Astrocyte of the spinal cord (primary cell): Measurements from ENCODE around the gene EMX2.

Experiments
- DNase-seq: peaks from one replicate; pipeline ENCODE4 v3.0.0; 2011; ENCODE audit warnings: low read depth, low spot score
- H3K4me3 ChIP-seq: 2 replicates; pipeline ENCODE4 v1.5.1; 2011; ENCODE audit warnings: low read depth, mild to moderate bottlenecking, low read length, moderate library complexity
- in situ Hi-C: cut with HindIII; loops from 2 replicates; pipeline ENCODE4 v1.10.0; 2017; ENCODE audit warnings: low sequenced_read_pairs
- TF ChIP-seq, protein P1 (sequence below): IDR thresholded peaks from 2 replicates; pipeline ENCODE4 v1.5.1; 2012; ENCODE audit warnings: low read depth, mild to moderate bottlenecking, low read length, inconsistent platforms

EMX2 gene

GRCh38 chr10:117556356-117556755, 13.8 kb downstream of the EMX2 start:
- H3K4me3 ChIP-seq = no peak overlapping the region
- DNase-seq = no peak
- TF ChIP-seq, protein P1, sequence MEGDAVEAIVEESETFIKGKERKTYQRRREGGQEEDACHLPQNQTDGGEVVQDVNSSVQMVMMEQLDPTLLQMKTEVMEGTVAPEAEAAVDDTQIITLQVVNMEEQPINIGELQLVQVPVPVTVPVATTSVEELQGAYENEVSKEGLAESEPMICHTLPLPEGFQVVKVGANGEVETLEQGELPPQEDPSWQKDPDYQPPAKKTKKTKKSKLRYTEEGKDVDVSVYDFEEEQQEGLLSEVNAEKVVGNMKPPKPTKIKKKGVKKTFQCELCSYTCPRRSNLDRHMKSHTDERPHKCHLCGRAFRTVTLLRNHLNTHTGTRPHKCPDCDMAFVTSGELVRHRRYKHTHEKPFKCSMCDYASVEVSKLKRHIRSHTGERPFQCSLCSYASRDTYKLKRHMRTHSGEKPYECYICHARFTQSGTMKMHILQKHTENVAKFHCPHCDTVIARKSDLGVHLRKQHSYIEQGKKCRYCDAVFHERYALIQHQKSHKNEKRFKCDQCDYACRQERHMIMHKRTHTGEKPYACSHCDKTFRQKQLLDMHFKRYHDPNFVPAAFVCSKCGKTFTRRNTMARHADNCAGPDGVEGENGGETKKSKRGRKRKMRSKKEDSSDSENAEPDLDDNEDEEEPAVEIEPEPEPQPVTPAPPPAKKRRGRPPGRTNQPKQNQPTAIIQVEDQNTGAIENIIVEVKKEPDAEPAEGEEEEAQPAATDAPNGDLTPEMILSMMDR = no peak
- in situ Hi-C loops = no loop called here

GRCh38 chr10:117559712-117560111, 17.2 kb downstream of the EMX2 start:
- no peak for DNase-seq
- H3K4me3 ChIP-seq = no peak overlapping the region
- TF ChIP-seq, protein P1 = no peak
- in situ Hi-C loops = no loop called here

GRCh38 chr10:117560942-117561341, 18.4 kb downstream of the EMX2 start:
- DNase-seq = no peak
- TF ChIP-seq, protein P1 = no peak
- in situ Hi-C loops = no loop called here
- H3K4me3 ChIP-seq = no peak overlapping the region

GRCh38 chr10:117562220-117562619, 19.7 kb downstream of the EMX2 start:
- in situ Hi-C loops = no loop called here
- no peak for DNase-seq
- TF ChIP-seq, protein P1 = no peak
- no peak overlapping the region for H3K4me3 ChIP-seq

GRCh38 chr10:117562896-117563737, 20.6 kb downstream of the EMX2 start:
- in situ Hi-C loops = no loop called here
- no peak for DNase-seq
- H3K4me3 ChIP-seq = no peak overlapping the region
- TF ChIP-seq, protein P1 = no peak

GRCh38 chr10:117563780-117564179, 21.2 kb downstream of the EMX2 start:
- TF ChIP-seq, protein P1 = no peak
- no peak for DNase-seq
- H3K4me3 ChIP-seq = no peak overlapping the region
- in situ Hi-C loops = no loop called here
